K562 (cell line): ENCODE results near the gene OPHN1.

ENCODE experiments used
- ADNP ChIP-seq: fragments of 200-800 bp; sonication (Bioruptor generic); IDR thresholded peaks from 2 replicates; pipeline ENCODE4 v1.6.1; 2016; ENCODE audit warnings: missing genetic modification characterization, missing compliant biosample characterization
- PHB2 ChIP-seq: fragments of 450-650 bp; IDR thresholded peaks from 2 replicates; pipeline ENCODE4 v1.6.1; 2017; ENCODE audit warnings: low read depth
- POLR2A ChIP-seq: fragments of 450-650 bp; conservative IDR thresholded peaks from 2 replicates; pipeline ENCODE4 v1.6.1; 2016
- POLR3G ChIP-seq: IDR thresholded peaks from 2 replicates; pipeline ENCODE4 v1.6.1; 2011; ENCODE audit not compliant: insufficient read length, insufficient replicate concordance; ENCODE audit errors: extremely low read depth
- RBM17 ChIP-seq: fragments of 200-400 bp; formaldehyde crosslinking; IDR thresholded peaks from 2 replicates; pipeline ENCODE4 v1.6.1; 2017; ENCODE audit warnings: low read depth, mild to moderate bottlenecking, low read length, borderline replicate concordance
- RNF2 ChIP-seq: sonication (generic); IDR thresholded peaks from 2 replicates; pipeline ENCODE4 v1.6.1; 2016
- TAF1 ChIP-seq: IDR thresholded peaks from 2 replicates; pipeline ENCODE4 v1.6.1; 2011; ENCODE audit warnings: mild to moderate bottlenecking, low read length, moderate library complexity; ENCODE audit not compliant: insufficient read depth, control insufficient read depth, severe bottlenecking; ENCODE audit errors: extremely low read depth
- TF ChIP-seq, protein P1 (sequence below), 3 experiments: IDR thresholded peaks in 2 of 3; conservative IDR thresholded peaks in 1 of 3; 2 replicates each; pipeline ENCODE4 v1.5.1; 2011 to 2012; ENCODE audit warnings: low read length in 3 of 3, mild to moderate bottlenecking in 3 of 3, control low read depth in 2 of 3, improper control_type of control experiment in 1 of 3, inconsistent platforms in 1 of 3, low read depth in 1 of 3, mixed read lengths in 1 of 3, moderate library complexity in 1 of 3; ENCODE audit not compliant: insufficient read depth in 2 of 3
- TF ChIP-seq, protein P2 (sequence below): sonication (generic); formaldehyde crosslinking; IDR thresholded peaks from 2 replicates; pipeline ENCODE4 v1.5.0; 2020; ENCODE audit warnings: missing genetic modification reagents
- TF ChIP-seq, protein P3 (sequence below): fragments of 200-800 bp; sonication (Bioruptor generic); IDR thresholded peaks from 2 replicates; pipeline ENCODE4 v1.6.1; 2017; ENCODE audit warnings: missing genetic modification characterization, missing compliant biosample characterization

GRCh38 chrX:68287419-68287818, 145.9 kb downstream of the OPHN1 start:
- TF ChIP-seq RNF2 (no peak), POLR3G (no peak), TAF1 (no peak), RBM17 (no peak), ADNP (tag) (no peak), POLR2A (no peak), PHB2 (no peak)
- TF ChIP-seq, protein P1, sequence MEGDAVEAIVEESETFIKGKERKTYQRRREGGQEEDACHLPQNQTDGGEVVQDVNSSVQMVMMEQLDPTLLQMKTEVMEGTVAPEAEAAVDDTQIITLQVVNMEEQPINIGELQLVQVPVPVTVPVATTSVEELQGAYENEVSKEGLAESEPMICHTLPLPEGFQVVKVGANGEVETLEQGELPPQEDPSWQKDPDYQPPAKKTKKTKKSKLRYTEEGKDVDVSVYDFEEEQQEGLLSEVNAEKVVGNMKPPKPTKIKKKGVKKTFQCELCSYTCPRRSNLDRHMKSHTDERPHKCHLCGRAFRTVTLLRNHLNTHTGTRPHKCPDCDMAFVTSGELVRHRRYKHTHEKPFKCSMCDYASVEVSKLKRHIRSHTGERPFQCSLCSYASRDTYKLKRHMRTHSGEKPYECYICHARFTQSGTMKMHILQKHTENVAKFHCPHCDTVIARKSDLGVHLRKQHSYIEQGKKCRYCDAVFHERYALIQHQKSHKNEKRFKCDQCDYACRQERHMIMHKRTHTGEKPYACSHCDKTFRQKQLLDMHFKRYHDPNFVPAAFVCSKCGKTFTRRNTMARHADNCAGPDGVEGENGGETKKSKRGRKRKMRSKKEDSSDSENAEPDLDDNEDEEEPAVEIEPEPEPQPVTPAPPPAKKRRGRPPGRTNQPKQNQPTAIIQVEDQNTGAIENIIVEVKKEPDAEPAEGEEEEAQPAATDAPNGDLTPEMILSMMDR (IDR thresholded peaks at IDR 0.05 in 2 of 3, conservative IDR thresholded peaks at IDR 0.05 in 1 of 3; ENCODE audit: insufficient read depth in 2 of 3, low read depth in 1 of 3, low read length in 3 of 3), result no peak
- TF ChIP-seq, protein P2, sequence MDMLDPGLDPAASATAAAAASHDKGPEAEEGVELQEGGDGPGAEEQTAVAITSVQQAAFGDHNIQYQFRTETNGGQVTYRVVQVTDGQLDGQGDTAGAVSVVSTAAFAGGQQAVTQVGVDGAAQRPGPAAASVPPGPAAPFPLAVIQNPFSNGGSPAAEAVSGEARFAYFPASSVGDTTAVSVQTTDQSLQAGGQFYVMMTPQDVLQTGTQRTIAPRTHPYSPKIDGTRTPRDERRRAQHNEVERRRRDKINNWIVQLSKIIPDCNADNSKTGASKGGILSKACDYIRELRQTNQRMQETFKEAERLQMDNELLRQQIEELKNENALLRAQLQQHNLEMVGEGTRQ, result no peak
- TF ChIP-seq, protein P3, sequence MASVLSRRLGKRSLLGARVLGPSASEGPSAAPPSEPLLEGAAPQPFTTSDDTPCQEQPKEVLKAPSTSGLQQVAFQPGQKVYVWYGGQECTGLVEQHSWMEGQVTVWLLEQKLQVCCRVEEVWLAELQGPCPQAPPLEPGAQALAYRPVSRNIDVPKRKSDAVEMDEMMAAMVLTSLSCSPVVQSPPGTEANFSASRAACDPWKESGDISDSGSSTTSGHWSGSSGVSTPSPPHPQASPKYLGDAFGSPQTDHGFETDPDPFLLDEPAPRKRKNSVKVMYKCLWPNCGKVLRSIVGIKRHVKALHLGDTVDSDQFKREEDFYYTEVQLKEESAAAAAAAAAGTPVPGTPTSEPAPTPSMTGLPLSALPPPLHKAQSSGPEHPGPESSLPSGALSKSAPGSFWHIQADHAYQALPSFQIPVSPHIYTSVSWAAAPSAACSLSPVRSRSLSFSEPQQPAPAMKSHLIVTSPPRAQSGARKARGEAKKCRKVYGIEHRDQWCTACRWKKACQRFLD (CRISPR knock-in tag), result no peak
